BLaER1 (cell line): ENCODE data around the gene ST6GAL1.

Experiments used
- H3K27ac ChIP-seq: shearing (Covaris generic); formaldehyde crosslinking; 2 replicates; pipeline ENCODE4 v1.8.1; 2022
- H3K27me3 ChIP-seq: shearing (Covaris generic); formaldehyde crosslinking; 2 replicates; pipeline ENCODE4 v1.8.1; 2022
- H3K36me3 ChIP-seq: shearing (Covaris generic); formaldehyde crosslinking; 2 replicates; pipeline ENCODE4 v1.8.1; 2022
- H3K4me1 ChIP-seq: shearing (Covaris generic); formaldehyde crosslinking; 2 replicates; pipeline ENCODE4 v1.8.1; 2022
- H3K4me2 ChIP-seq: shearing (Covaris generic); formaldehyde crosslinking; 2 replicates; pipeline ENCODE4 v1.8.1; 2022
- H3K4me3 ChIP-seq: shearing (Covaris generic); formaldehyde crosslinking; 2 replicates; pipeline ENCODE4 v1.8.1; 2022
- H3K9ac ChIP-seq: shearing (Covaris generic); formaldehyde crosslinking; 2 replicates; pipeline ENCODE4 v1.8.1; 2022
- H3K9me3 ChIP-seq: shearing (Covaris generic); formaldehyde crosslinking; 2 replicates; pipeline ENCODE4 v1.8.1; 2022
- H4K20me1 ChIP-seq: shearing (Covaris generic); formaldehyde crosslinking; 2 replicates; pipeline ENCODE4 v1.8.1; 2022
- Cebpa-rat ChIP-seq: shearing (Covaris generic); IDR thresholded peaks from 2 replicates; pipeline ENCODE4 v1.8.1; 2022

The ST6GAL1 gene

DNA sequence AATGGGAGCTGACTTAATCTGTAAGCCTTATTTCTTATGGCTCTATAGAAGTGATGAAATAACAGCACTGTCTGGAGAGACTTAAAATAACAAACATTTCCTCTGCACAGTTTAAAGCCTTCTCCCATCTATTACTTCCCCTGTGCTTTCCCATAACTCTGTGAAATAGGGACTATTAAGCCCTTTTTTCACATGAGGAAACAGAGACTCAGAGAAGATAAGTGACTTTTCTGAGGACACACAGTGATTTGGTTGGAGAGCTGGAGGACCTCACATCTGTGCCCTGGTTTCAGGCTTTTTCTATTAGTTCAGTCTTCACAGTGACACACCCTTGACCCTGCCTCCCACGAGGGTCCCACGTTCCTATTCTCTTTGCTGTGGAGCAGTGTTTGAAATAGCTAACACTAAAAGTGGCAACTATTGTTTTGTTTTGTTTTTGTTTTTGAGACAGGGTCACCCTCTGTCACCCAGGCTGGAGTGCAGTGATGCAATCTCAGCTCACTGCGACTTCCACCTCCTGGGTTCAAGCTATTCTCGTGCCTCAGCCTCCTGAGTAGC is 82.9 kb downstream of the ST6GAL1 start:
- Histone ChIP-seq H3K4me2 (peak overlapping the region; percentile 74), H3K9me3 (peaks cover 5% of the 10 kb centered on the region; the same call in 1 of the 2 replicates), H3K4me1 (peaks cover 86% of the 10 kb centered on the region), H3K27ac (no peak overlapping the region; the same call in 1 of the 2 replicates), H3K27me3 (no peaks in the 10 kb centered on the region), H3K4me3 (no peak overlapping the region), H4K20me1 (peaks cover 91% of the 10 kb centered on the region), H3K36me3 (peaks cover 38% of the 10 kb centered on the region), H3K9ac (no peak overlapping the region)
- TF ChIP-seq Cebpa-rat = 0 out of 2 replicates have a peak, but pooled peaks have one; percentile 19

DNA sequence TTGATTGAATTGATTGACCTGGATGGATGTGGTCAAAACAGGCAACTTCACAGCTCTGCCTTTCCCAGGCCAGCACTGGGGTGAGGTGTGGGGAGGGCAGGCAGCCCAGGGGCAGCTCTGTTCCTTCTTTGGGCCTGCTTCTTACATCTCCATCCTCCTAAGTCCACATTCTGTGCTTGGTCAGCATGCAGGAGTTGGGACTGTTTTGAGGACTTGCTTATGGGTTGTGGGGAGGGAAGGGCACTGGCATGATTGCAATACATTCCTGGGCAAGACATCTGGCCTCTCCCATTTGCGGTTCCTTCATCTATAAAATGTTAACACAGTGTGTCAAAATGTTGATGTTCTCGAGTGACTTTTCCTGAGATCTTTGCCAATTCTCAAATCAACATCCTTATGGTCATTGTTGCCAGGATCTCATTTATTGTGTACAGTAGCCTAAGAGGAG is 84.1 kb downstream of the ST6GAL1 start:
- no peak for TF ChIP-seq Cebpa-rat
- Histone ChIP-seq H3K9ac (no peak overlapping the region), H3K36me3 (peaks cover 40% of the 10 kb centered on the region), H3K27ac (no peak overlapping the region), H3K27me3 (no peaks in the 10 kb centered on the region), H3K4me1 (peaks cover 95% of the 10 kb centered on the region), H4K20me1 (peaks cover 99% of the 10 kb centered on the region), H3K4me2 (peak overlapping the region; percentile 20; the same call in 1 of the 2 replicates), H3K4me3 (no peak overlapping the region), H3K9me3 (0 out of 2 replicates have a peak, but pooled peaks cover under 1% of the 10 kb centered on the region)

DNA sequence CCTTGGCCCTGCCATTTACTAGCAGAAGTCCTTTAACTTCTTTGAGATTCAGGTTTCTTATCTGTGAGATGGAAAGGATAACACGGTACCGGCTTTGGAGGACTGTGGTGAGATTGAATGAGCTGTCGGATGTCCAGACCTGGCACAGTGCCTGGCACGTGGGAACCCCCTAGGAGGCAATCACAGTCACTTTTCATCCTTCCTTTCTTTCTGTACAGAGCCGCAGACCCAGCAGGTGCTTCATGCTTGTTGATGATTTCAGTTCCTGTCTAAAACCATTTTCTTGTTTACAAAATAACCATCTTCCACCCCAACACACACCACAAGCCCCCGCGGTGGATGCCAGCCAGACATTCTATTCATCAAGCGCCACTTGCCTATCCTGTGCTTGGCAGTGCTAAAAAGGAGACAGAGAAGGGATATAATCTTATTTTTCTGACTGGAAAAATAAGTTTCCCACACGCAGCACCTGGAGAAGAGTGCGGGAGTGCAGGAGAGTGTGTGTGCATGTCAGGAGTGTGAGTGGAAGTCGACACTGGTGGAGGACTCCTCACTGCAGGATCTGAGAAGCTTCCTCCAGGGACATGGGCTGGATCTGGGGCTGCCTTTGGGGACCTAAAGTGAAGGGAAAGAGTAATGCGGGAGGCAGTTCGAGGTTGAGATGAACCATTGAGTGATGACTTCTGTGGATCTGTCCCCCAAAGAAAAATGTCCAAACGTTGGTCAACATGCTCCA is 85.7 kb downstream of the ST6GAL1 start:
- peaks cover 100% of the 10 kb centered on the region for H3K4me1 ChIP-seq

DNA sequence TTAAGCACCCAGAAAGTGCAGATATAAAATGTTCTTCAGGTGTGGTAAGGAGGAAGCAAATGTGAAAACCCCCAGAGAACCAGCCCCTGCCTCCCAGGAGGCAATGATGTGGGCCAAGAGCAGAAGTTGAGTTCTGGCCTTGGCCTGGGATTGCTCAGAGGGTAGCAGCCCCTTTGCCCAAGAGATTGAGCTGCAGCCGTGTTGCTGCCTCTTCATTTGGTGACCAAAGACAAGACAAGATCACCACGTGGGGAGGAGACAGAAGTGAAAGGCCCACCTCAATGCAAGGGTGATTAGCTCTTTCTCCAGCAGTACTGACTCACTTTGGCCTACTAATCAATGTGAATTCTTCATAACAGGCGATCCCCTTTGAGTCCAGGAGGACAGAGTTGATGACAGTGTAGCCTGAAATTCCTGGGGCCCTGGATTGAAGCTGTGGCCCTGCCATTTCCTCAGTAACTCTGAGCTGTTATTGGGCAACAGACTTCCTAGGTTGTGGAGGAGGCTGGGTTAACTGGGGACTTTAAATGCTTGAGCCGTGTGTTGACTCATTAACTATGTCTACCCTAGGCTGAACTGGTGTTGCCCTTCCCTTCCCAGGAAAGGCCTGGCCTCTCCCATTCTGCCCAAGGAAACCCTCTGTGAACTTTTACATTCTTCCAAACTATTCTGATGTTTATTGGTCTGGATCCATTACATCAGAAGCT is 86.5 kb downstream of the ST6GAL1 start:
- Histone ChIP-seq H3K9ac (no peak overlapping the region), H3K4me1 (peaks cover 100% of the 10 kb centered on the region), H4K20me1 (peaks cover 100% of the 10 kb centered on the region), H3K27me3 (no peaks in the 10 kb centered on the region), H3K4me3 (no peak overlapping the region), H3K27ac (no peak overlapping the region), H3K9me3 (no peaks in the 10 kb centered on the region), H3K4me2 (peak overlapping the region; percentile 66), H3K36me3 (peaks cover 34% of the 10 kb centered on the region)
- no peak for TF ChIP-seq Cebpa-rat

More for the DNA sequence above, 85.7 kb downstream of the ST6GAL1 start:
- peaks cover 36% of the 10 kb centered on the region for H3K36me3 ChIP-seq
- H3K27me3 ChIP-seq = no peaks in the 10 kb centered on the region
- H3K4me3 ChIP-seq = no peak overlapping the region
- peaks cover 100% of the 10 kb centered on the region for H4K20me1 ChIP-seq
- no peak overlapping the region for H3K27ac ChIP-seq
- TF ChIP-seq Cebpa-rat = no peak
- H3K9ac ChIP-seq = no peak overlapping the region
- H3K4me2 ChIP-seq = peak overlapping the region; percentile 66
- no peaks in the 10 kb centered on the region for H3K9me3 ChIP-seq

DNA sequence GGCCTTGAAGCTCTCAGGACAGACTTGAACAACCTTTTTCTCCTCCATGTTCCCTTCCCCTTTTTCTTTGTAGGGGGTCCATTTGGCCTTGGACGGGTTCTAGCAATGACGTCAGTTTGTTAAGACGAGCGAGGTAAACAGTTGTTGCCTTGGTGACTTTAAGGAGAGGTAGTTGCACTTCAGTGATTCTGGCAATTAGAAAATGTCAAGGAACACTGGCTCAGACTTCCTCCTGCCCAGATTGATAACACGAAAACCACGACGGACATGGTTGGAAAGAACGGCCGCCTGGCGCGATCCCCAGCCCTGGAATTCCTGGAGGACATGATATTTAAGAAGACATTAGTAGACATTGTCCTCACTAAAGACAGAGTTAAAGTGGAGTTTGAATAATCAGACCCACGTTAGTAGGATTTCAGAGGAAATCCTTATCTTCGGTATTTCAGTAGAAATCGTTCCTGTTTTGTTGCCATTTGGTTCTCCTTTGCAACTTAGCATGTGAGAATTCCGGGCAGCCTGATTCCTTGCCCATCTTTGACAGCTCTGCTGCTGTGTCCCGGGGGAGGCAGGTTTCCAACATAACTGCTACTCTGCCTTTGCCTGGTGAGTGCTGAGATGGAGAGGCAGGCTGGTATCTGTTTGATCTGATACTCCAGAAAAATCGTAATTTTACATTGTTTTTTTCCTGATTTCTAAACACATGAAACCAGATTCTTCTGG is 87.3 kb downstream of the ST6GAL1 start:
- TF ChIP-seq Cebpa-rat = no peak

DNA sequence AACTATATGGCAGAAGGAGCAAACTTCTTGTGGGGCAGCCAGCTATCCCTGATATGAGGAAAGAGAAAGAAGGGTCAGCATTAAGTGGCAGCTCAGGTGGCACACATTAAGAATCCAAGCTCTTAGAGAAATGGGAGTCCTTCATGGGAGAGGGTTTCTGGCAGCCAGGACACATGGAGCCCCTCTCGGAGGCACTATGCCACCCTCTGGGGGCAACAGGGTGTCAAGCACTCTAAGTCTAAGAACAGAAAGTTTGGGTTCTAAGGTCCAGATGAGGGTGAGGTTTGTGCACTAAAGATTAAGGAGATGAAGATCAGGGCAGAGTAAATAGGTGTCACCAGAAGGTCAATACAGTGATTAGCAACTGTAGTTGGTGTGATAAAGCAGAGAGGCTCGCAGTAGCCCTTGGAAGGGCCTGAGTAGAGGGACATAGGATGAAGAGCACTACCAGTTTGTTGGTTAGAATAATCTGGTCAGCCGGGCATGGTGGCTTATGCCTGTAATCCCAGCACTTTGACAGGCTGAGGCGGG is 89.3 kb downstream of the ST6GAL1 start:
- Histone ChIP-seq H3K4me1 (peaks cover 95% of the 10 kb centered on the region), H3K4me3 (no peak overlapping the region), H3K4me2 (peak overlapping the region; percentile 74), H3K36me3 (peaks cover 28% of the 10 kb centered on the region), H3K27me3 (no peaks in the 10 kb centered on the region), H3K9ac (no peak overlapping the region), H3K27ac (no peak overlapping the region), H4K20me1 (peaks cover 98% of the 10 kb centered on the region), H3K9me3 (peaks cover 6% of the 10 kb centered on the region; the same call in 1 of the 2 replicates)
- TF ChIP-seq Cebpa-rat = no peak

More for the DNA sequence above, 87.3 kb downstream of the ST6GAL1 start:
- no peaks in the 10 kb centered on the region for H3K9me3 ChIP-seq
- H3K27me3 ChIP-seq = no peaks in the 10 kb centered on the region
- H4K20me1 ChIP-seq = peaks cover 100% of the 10 kb centered on the region
- H3K4me2 ChIP-seq = peak overlapping the region; percentile 66
- no peak overlapping the region for H3K9ac ChIP-seq
- peaks cover 100% of the 10 kb centered on the region for H3K4me1 ChIP-seq
- H3K4me3 ChIP-seq = no peak overlapping the region
- H3K36me3 ChIP-seq = peaks cover 34% of the 10 kb centered on the region
- no peak overlapping the region for H3K27ac ChIP-seq

DNA sequence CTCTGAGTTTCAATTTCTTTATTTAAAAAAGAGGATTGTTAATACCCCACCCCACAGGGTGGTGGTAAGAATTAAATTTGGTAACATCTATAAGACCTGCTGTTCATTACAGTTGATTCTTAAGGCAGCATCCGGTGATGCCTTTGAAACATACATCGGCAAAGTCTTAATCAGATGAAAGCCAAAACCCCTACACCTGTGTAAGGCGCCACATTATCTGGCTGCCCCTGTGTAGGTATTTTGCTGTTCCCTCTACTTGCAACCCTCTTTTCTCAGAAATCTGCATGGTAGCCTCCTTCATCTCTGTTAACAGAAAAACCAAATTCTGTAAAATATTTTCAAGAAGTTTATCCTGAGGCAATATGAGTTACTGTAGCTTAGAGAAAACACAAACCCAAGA is 90.0 kb downstream of the ST6GAL1 start:
- peaks cover 98% of the 10 kb centered on the region for H4K20me1 ChIP-seq
- no peaks in the 10 kb centered on the region for H3K27me3 ChIP-seq
- H3K9me3 ChIP-seq = peaks cover 6% of the 10 kb centered on the region; the same call in 1 of the 2 replicates
- peaks cover 95% of the 10 kb centered on the region for H3K4me1 ChIP-seq
- no peak overlapping the region for H3K9ac ChIP-seq
- no peak overlapping the region for H3K27ac ChIP-seq
- peaks cover 22% of the 10 kb centered on the region for H3K36me3 ChIP-seq
- H3K4me2 ChIP-seq = peak overlapping the region; percentile 74
- no peak for TF ChIP-seq Cebpa-rat
- no peak overlapping the region for H3K4me3 ChIP-seq

DNA sequence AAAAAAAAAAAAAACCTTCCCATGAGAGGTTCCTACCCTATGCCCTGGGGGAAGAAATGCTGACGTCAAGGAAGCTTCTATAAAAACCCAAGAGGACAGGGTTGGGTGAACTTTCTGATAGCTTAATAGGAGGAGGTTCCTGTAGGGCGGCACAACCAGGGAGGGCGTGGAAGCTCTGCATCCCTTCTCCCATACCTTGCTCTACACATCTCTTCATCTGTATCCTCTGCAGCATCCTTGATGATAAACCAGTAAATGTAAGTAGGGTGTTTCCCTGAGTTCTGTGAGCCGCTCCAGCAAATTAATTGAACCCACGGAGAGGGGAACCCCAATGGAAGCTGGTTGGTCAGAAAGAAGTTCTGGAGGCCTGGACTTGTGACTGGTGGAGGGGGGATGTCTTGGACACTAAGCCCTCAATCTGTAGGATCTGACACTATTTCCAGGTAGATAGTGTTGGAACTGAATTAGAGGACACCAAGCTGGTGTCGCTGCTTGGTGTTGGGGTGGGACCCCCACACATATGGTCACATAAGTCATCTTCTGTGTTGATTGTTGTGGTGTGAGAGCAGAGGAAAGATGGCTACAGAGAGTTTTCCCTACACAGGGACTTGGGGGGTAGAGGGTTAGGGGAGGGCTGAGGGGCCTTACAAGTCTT is 91.5 kb downstream of the ST6GAL1 start:
- Histone ChIP-seq H3K4me1 (peaks cover 95% of the 10 kb centered on the region), H3K27me3 (no peaks in the 10 kb centered on the region), H3K4me3 (no peak overlapping the region), H3K9me3 (peaks cover 6% of the 10 kb centered on the region; the same call in 1 of the 2 replicates), H3K4me2 (peak overlapping the region; percentile 74), H4K20me1 (peaks cover 98% of the 10 kb centered on the region), H3K9ac (no peak overlapping the region), H3K36me3 (peaks cover 22% of the 10 kb centered on the region), H3K27ac (no peak overlapping the region)
- no peak for TF ChIP-seq Cebpa-rat
